Endometrial microvascular endothelial cells (primary cell): ENCODE data around the gene TTLL8. TPM values are rescaled to one million over a fixed set of nuclear protein-coding genes. Genes with fewer than 3 reads are reported as not detected.

Experiments
- in situ Hi-C: cut with HindIII; loops from 2 replicates; pipeline ENCODE4 v1.10.0; 2017; ENCODE audit warnings: low sequenced_read_pairs, low pct_unique_long_range_greater_than_20kb; ENCODE audit errors: inconsistent ontology term
- total RNA-seq: library from RNA; depleted of rRNA; stranded (reverse); fragments of >200 nt; gene quantifications from one replicate; pipeline ENCODE4 v1.2.3, GENCODE V29; 2015; ENCODE audit errors: inconsistent ontology term

TTLL8 gene
- total RNA-seq, 1 donor from 2014 or later = not detected

DNA sequence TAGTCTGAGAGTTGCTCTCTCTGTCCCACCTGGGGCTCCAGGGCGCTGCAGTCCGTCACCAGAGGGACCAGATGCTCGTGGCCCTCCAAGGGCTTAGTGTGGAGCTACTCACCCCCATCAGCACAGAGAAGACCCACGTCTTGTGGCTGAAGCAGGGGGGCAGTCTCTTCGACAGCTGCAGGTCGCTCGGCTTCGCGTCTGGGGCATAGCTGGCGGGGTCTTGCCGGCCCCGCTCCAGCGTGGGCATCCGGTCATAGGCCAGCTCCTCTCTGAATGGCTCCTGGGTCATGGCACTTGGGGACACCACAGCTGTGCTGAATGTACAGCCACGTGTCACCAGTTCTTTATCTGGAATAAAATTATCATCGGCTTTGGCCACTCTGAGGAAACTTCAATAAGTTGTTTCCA, 26.5 kb upstream of the TTLL8 start:
- in situ Hi-C loops = no loop called here

DNA sequence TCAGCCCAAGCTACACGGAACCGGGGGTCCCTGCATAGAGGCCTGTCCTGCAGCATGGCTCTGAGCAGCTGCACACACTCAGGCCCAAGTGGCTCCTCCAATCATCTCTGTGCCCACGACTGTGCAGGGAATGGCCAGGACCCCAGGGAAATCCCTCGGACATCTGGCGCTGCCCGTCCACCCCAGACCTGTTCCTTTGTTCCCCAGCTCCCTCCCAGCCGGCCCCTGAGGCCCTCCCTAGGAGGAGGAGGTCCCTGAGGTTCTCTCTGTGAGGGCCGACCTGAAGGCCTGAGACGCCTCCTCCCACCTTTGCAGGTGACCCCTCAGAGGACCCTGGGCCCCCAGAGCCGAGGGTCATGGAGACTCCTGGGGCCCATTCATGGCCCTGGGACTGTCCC, 26.0 kb upstream of the TTLL8 start:
- in situ Hi-C loops = no loop called here

DNA sequence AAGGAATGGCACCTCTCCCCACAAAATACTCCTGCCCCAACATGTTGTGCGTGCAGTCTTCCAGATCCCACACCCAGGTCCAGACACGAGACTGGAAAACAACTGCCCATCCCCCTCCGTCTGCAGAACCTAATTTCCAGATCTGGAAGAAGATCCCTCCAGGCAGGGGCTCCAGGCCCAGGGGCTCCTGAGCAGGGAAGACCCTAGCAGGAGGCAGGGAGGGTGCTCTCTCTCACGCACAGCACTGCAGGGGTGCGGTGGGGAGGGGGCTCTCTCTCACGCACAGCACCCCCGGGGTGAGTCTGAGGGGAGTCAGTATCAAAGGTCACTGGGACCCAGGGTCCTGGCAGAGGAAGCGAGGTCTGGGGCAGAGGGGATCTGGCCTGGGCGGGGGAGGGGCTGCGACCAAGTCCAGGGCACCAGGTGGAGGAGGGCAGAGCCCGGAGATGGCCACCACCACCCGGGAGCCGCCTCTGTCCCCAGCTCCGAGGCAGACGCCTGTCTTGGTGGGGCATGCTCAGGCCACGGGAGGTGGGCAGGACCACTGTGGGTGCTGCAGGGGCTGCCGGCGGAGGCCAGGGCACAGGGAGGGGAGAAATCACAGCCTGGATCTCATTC, 25.5 kb upstream of the TTLL8 start:
- in situ Hi-C loops = no loop called here

DNA sequence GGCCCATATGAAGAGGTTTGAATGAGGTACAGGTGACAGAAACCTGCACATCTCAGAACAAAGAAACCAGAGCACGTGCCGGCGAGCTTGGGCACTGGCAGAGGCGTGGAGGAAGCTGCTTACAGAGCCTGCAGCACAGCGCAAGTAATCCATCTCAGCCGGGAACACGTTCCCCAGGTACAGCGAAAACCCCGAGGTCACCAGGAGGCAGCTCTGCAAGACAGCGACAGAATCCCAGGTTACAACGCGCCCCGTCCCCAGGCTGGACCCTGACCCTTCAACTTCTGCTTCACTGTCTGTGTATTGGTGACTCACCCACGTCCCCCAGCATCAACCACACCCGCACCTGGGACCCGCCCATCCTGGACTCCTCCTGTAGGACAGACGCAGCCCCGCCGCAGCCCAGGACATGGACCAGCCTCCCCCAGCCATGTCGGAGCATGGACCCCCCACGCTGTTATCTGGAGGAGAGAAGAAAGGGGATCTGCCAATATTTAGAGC, 24.9 kb upstream of the TTLL8 start:
- in situ Hi-C loops = no loop called here

DNA sequence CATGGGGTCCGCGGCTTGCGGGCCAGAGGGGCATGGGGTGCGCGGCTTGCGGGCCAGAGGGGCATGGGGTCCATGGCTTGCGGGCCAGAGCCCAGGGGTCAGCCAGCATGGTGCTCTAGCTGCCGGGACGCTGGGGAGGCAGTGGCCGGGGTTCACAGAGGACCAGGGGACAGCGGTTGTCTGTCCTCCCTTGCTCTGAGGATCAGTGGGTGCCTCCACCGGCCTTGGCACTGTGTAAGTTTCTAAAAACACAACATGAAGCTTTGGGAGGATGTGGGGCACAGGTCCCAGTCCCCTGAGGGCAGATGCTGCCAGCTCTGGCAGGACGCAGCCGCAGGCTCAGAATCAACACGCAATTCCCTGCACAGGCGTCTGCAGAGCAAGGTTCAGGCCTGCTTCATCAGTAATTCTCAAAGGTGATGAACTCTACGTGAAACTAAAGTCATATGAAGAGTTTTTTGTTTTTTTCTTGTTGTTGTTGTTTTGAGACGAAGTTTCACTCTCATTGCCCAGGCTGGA, 24.2 kb upstream of the TTLL8 start:
- in situ Hi-C loops = no loop called here

DNA sequence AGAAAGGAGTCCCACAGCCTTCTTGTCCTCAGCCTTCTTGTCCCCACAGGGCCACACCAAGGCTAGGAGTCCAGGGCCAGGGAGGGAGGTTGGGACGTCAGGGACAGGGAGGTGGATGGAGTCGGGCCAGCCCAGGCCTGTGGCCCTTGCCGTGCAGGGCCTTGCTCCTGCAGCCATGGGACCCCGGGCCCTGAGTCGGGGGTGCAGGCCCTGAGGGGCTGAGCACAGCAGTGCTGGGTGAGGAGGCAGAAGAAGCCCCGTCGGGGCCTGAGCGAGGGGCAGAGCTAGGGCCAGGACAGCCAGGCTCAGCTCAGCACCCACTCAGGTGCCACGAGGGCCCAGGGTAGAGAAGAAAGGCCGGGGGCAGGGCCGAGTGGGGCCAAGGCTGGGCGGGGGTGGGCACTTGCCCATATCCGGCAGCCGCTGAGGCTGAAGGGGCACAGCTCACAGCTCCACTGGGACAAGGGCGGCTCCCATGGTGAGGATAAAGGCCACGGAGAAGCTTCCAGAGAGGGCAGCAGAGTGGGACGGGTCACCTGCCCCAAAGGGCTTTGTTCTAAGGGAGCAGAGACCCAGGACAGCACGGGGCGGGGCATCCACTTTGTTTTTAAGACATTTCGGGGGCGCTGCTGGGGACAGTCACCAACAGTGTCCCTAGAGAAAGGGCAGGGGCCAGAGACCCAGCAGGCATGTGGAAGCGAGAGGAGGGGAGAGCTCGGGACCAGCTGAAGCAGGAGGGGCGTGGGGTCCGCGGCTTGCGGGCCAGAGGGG, 23.5 kb upstream of the TTLL8 start:
- in situ Hi-C loops = no loop called here

DNA sequence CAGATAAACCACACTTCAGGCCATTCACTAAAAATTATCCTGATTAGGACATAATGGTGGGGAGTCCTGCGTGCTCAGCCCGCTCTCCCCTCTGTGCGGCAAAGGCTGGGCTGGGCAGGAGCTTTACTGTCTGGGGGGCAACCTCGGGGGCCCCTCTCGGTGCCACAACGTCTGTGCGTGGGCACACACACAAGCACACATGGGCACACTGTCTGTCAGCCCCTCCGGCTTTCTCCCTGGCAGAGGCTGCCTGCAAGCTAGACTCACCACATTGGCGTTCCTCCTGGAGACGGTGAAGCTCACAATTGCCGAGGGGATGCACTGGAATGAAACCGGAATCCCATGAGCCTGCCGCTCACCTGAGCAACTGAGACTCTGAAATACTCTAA, 22.0 kb upstream of the TTLL8 start:
- in situ Hi-C loops = no loop called here

DNA sequence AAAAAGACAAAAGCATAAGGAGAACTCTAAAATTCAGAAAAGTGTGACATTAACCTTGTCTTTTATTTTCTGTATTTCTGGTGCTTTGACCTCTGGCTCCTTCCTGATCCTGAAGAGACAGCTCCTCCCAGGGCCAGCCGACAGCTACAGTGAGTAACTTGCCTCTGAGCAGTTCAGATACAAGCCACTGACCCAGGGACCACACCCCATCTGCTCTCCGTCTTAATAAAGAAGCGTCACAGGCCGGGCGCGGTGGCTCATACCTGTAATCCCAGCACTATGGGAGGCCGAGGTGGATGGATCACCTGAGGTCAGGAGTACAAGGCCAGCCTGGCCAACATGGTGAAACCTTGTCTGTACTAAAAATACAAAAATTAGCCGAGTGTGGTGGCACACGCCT, 20.7 kb upstream of the TTLL8 start:
- in situ Hi-C loops = no loop called here

DNA sequence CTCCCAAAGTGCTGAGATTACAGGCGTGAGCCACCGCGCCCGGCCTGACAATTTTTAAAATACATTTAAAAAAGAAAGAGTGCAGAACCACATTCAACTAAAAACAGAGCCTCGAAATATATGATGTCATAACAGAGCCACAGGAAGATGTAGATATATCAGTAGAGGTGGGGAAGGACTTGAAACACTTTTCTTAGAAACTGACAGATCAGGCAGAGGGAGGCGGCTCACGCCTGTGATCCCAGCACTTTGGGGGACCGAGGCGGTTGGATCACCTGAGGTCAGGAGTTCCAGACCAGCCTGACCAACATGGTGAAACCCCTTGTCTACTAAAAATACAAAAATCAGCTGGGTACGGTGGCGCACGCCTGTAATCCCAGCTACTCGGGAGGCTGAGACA, 20.1 kb upstream of the TTLL8 start:
- in situ Hi-C loops = no loop called here

DNA sequence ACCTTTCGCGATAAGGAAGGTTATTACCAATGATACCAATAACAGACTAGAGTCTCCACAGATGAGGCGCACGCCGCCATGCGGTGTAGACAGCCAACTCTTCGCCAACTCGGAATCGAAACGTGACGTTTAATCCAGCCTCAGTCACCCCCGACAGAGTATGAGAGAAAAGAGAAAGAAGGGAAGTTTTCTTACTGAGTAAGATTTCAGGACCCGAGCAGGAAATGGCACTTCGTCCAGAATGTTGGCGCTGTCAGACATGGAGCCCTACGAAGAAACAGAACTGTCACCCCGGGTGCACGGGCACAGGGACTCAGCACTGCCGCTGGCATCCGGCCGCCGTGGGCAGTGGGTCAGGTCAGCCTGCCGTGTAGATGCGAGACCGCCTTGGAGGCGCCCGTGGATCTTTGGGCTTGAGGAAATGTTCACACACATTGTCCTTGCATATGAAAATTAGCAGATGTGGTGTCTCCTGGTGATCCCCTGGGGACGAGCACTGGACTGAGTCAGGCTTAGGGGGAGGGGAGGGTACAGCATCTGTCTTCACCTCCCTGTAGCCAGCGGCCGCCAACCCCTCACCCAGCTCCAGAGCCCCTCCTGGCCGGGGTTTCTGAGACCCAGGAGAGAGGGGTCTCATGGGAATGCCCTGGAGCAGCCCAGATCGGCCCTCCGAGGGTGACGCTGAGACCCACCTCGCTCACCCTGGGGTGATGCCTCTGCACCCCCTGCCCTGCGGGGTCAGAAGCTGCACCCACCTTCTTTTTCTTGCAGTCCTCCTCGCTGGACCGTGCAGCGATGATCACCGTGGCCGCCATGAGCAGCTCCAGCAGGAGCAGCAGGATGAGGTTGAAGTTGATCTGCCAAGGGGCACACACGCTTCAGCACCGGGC, 18.8 kb upstream of the TTLL8 start:
- in situ Hi-C loops = no loop called here

DNA sequence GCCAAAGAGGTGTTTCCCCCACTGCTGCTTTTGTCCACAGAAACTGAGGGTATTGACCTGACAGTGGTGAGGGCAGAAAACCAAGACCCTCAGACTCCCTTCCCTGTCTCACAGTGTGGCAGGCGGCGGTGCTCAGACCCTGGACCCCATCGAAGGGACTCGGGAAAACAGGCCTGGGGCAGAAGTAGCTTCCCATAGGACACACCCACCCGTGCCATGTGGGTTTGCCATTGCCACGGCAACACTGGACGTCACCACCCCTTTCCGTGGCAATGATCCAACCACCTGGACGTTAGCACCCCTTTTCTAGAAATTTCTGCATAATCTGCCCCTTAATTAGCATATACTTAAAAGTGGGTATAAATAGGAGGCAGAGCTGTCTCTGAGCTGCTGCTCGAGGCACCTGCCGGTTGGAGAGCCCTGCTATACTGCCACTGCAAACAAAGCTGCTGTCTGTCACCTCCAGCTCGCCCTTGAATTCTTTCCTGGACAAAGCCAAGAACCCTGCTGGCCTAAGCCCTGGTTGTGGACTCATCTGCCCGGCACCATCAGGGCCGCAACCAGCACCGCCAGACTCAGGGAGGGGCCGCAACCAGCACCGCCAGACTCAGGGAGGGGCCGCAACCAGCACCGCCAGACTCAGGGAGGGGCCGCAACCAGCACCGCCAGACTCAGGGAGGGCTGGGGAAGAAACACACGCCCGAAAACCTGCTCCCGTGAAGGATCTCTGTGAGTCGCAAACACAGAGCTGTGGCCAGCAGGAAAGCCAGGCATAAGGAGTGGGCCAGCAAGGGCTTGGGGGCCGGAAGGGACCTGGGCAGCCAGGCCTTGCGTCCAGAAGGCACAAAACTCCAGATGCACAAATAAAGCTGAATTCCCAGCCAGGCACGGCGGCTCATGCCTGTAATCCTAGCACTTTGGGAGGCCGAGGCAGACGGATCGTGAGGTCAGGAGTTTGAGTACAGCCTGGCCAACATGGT, 16.7 kb upstream of the TTLL8 start:
- in situ Hi-C loops = no loop called here

DNA sequence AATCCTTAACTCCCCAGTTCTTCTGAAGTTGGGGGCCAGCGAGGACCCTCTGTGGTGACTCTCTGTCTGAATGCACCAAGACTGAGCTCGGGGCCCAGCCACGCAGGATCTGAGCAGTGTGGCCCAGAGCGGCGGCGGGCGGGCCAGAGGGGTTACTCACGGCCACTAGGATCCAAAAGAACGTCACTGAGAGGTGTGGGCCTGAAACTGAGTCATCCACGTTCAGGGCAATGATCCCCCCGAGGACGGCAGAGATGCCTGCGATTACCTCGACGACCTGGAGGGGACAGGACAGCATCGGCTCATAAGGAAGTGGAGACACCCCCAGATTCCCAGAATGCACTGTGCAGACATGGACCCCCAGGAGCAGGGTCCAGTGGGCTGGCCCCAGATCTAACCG, 16.0 kb upstream of the TTLL8 start:
- in situ Hi-C loops = no loop called here

DNA sequence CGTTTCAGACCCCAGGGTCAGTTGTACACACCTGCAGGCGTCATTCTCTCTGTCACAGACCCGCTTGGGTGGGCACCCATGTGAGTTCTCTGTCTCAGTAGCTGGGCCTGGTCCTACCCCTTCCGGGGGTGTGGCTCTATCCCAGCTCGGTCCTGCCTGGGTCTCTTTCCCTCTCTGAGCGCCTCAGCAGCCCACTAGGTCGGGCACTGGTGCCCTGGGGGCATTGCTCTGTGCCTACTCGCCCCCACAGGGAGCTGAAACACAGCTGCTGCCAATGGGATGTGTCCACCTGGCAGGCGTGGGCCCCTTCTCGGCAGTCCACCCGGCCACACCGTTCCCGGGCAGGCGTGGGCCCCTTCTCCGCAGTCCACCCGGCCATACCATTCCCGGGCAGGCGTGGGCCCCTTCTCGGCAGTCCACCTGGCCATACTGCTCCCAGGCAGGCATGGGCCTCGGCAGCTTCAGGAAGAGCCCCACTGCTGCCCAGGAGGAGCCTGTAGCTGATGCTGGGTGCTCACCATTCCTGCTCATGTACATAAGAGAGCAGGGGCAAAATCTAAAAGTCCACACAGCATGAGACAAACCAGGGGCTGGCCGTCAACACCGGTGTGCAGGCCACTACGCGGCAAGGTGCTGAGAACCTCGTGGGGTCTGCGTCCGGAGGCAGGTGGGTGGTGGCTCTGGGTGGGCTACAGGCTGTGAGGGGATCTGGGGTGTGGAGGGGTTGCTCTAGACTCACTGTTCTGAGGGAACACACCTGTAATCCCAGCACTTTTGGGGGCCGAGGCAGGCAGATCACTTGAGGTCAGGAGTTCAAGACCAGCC, 14.8 kb upstream of the TTLL8 start:
- in situ Hi-C loops = no loop called here

DNA sequence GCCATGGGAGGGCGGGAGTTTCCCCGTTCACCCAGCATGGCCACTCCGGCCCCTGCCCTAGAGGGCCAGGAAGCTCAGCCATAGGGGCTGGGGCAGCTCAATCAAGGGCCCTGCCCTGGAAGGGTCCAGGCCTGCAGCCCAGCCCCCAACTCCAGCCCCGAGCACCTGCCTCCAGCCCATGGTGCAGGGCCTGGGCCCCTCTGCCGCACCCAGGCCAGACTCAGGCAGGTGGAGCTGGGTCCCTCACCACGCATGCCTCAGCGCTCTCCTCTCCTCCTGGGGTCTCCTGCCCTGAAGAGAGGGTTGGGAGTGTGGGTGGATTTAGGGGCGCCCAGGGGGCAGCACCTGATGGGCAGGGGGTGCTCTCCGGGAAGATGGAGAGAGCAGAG, 14.1 kb upstream of the TTLL8 start:
- in situ Hi-C loops = no loop called here

DNA sequence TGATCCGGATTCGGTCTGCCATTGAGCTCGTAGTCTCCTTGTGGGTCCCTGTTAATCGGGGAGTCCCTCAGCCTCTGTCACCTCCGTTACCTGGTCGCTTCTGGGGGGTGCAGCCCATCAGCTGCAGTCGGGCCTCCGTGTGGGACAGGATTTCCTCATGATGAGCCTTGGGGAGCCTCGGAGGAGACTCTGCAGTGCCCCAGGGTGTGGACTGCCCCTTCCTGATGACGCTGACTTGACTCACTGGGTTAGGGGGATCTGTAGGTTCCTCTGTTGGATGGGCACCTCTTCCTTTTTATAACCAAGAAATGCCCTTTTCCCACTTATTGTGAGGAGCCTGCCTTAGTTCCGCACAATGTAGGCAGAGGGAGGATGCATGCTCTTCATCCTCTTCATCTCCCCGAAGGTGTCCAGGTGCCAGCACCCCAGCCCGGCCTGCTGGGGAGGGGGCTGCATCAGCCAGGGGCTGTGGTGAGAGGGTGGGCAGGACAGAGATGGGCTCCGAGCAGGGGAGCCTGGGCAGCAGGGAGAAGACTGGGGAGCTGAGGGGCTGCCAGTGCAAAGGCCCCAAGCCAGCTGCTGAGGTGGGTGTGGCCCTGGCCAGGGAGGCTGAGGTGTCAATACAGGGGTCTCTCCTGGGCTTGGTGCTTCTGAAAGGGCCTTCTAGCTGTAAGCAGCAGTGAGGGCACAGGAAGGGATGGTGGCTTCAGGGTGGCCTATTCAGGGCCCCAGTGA, 13.5 kb upstream of the TTLL8 start:
- in situ Hi-C loops = no loop called here

DNA sequence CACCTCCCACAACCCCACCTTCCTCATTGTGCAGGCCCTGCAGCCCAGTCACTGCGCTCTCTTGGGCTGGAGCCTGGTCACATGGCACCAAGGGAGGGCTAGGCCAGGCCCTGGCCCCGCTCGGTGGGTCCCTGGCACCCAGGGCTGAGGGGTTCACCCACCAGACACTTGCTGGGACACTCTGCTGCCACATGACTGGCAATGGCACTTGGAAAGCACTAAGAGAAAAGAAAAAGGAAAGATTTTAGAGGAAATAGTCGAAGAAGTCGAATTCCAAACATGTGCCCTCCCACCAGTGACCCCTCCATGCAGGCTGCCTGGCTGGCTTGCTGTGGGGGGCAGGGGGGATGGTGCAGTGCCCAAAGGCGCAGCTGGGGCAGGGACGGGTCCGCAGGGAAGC, 12.3 kb upstream of the TTLL8 start:
- in situ Hi-C loops = no loop called here

DNA sequence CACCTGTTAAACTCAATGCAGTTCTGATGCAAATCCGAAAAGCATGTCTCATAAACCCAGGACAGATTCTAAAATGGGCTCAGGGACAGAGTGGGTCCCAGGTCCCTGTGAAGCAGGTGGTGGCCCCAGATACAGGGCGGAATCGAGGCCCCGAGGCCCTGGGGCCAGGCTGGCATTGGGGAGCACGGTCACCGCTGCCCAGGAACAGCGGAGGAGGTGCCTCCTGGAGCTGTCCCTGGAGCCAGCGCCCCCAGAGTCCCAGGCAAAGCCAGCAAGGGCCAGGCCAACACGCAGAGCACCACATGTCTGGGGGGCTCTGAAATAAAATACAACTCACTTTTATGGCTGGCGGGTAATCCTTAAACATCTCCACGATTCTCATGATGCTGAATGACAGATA, 10.0 kb upstream of the TTLL8 start:
- in situ Hi-C loops = no loop called here
